ENCODE measurements around the gene SCN3B. TPM values are rescaled to one million over a fixed set of nuclear protein-coding genes. Genes with fewer than 3 reads are reported as not detected.

Gene SCN3B
- total and polyA plus RNA-seq, 9 of the 15 experiments (the other 6 are each of a cell fraction or from before 2014, with no cell fraction given), result 0.01 to 0.15 (median 0.04) TPM; not detected in 6

DNA sequence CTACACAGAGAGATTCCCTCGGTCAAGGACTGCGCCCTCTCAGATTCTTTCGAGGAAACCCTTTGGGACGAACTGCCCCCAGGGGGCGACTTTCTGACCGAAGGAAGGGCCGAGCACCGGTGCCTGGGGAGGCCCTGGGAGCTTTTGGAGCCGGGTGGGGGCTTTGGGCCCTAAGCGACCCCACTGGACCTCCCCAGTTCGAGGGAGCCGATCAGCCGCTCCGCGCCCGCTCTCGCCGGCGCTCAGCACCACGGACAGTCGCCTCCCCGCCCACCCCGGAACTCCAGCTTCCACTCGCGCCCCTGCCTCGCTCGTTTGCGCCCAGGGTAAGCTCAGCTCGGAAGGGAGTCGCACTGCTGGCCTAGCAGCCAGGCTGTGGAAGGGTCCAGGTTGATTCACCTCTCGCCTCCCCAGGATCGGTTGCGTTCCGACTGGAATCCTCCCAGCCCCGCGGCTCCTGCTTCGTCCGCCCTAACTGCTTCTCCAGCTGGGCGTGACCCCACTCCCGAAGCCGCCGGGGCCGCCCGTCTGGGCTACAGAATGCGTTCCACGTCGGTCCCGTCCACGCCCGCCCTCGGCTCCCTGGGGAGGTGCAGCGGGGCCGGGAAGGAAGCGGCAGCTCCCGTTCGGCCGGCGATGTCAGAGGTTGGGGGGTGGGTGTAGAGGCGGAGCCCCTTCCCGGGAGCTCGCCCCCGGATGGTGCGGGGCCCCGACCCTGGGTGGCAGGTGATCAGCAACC is 428 bp downstream of the SCN3B start (continued):
- TF ChIP-seq ETV1 (tag; conservative IDR thresholded peaks at IDR 0.05; ENCODE audit: low read depth), result peak; percentile 53; the same call in 1 of the 2 replicates
- TF ChIP-seq PREB (CRISPR knock-in tag; IDR thresholded peaks at IDR 0.05), result no peak
- TF ChIP-seq, protein P1, sequence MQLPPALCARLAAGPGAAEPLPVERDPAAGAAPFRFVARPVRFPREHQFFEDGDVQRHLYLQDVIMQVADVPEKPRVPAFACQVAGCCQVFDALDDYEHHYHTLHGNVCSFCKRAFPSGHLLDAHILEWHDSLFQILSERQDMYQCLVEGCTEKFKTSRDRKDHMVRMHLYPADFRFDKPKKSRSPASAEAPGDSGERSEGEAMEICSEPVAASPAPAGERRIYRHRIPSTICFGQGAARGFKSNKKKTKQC (CRISPR knock-in tag; IDR thresholded peaks at IDR 0.05), result 0 out of 2 replicates have a peak, but pooled peaks have one; percentile 58
- TF ChIP-seq, protein P2, sequence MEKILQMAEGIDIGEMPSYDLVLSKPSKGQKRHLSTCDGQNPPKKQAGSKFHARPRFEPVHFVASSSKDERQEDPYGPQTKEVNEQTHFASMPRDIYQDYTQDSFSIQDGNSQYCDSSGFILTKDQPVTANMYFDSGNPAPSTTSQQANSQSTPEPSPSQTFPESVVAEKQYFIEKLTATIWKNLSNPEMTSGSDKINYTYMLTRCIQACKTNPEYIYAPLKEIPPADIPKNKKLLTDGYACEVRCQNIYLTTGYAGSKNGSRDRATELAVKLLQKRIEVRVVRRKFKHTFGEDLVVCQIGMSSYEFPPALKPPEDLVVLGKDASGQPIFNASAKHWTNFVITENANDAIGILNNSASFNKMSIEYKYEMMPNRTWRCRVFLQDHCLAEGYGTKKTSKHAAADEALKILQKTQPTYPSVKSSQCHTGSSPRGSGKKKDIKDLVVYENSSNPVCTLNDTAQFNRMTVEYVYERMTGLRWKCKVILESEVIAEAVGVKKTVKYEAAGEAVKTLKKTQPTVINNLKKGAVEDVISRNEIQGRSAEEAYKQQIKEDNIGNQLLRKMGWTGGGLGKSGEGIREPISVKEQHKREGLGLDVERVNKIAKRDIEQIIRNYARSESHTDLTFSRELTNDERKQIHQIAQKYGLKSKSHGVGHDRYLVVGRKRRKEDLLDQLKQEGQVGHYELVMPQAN (IDR thresholded peaks at IDR 0.05; ENCODE audit: borderline replicate concordance), result peak; percentile 55; the same call in 1 of the 2 replicates
- TF ChIP-seq BCLAF1 (IDR thresholded peaks at IDR 0.05; ENCODE audit: borderline replicate concordance in 1 of 2, control insufficient read depth in 1 of 2, low read depth in 2 of 2, low read length in 1 of 2), result no peak
- TF ChIP-seq ZNF263 (CRISPR knock-in tag; IDR thresholded peaks at IDR 0.05; ENCODE audit: borderline replicate concordance), result no peak
- TF ChIP-seq FOXK2 (conservative IDR thresholded peaks at IDR 0.05 in 1 of 2, IDR thresholded peaks at IDR 0.05 in 1 of 2; ENCODE audit: low read depth in 2 of 2), result no peak
- TF ChIP-seq, protein P3, sequence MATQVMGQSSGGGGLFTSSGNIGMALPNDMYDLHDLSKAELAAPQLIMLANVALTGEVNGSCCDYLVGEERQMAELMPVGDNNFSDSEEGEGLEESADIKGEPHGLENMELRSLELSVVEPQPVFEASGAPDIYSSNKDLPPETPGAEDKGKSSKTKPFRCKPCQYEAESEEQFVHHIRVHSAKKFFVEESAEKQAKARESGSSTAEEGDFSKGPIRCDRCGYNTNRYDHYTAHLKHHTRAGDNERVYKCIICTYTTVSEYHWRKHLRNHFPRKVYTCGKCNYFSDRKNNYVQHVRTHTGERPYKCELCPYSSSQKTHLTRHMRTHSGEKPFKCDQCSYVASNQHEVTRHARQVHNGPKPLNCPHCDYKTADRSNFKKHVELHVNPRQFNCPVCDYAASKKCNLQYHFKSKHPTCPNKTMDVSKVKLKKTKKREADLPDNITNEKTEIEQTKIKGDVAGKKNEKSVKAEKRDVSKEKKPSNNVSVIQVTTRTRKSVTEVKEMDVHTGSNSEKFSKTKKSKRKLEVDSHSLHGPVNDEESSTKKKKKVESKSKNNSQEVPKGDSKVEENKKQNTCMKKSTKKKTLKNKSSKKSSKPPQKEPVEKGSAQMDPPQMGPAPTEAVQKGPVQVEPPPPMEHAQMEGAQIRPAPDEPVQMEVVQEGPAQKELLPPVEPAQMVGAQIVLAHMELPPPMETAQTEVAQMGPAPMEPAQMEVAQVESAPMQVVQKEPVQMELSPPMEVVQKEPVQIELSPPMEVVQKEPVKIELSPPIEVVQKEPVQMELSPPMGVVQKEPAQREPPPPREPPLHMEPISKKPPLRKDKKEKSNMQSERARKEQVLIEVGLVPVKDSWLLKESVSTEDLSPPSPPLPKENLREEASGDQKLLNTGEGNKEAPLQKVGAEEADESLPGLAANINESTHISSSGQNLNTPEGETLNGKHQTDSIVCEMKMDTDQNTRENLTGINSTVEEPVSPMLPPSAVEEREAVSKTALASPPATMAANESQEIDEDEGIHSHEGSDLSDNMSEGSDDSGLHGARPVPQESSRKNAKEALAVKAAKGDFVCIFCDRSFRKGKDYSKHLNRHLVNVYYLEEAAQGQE (IDR thresholded peaks at IDR 0.05; ENCODE audit: borderline replicate concordance), result peak; percentile 98
- TF ChIP-seq, protein P3 (CRISPR knock-in tag; IDR thresholded peaks at IDR 0.05; ENCODE audit: low read depth), result peak; percentile 97
- no peak for TF ChIP-seq TEAD2 (tag; IDR thresholded peaks at IDR 0.05)
